Transverse colon (tissue), 4 donors: ENCODE results near the gene DOCK10.

ENCODE experiments used
- POLR2AphosphoS5 ChIP-seq, 3 donors: sonication (generic); formaldehyde crosslinking; IDR thresholded peaks; one replicate each; pipeline ENCODE4 v1.6.1; 2016; ENCODE audit warnings: antibody characterized with exemption in 3 of 3
- TF ChIP-seq, protein P1 (sequence below), 5 experiments: fragments of 200-600 bp in 3 of 5; fragments of 450-650 bp in 2 of 5; sonication (generic) in 3 of 5; IDR thresholded peaks; 1 replicate in 2 of 5; 2 replicates in 3 of 5; pipeline ENCODE4 v1.5.1; 2016 to 2017; ENCODE audit warnings: antibody characterized with exemption in 5 of 5, inconsistent platforms in 3 of 5, mild to moderate bottlenecking in 2 of 5, moderate library complexity in 1 of 5

DNA sequence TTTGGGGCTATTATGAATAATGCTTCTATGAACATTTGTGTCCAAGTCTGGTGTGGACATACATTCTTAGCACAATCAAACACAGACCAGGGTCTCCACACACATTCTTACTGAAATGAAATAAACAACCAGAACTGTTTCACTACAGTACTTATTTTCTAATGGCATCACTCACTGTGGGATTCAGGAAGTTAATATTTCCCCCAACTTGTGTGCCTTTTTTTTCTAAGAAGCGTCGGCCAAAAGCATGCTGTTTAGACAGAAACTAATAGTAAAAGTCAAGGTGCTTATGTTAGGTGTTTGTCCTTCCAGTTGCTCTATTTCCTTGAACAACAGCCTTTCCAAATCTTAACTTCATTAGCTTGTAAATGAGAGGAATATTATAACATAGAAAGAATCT lies 117.6 kb downstream of the DOCK10 start:
- no peak for TF ChIP-seq POLR2AphosphoS5 (IDR thresholded peaks at IDR 0.05)
- TF ChIP-seq, protein P1, sequence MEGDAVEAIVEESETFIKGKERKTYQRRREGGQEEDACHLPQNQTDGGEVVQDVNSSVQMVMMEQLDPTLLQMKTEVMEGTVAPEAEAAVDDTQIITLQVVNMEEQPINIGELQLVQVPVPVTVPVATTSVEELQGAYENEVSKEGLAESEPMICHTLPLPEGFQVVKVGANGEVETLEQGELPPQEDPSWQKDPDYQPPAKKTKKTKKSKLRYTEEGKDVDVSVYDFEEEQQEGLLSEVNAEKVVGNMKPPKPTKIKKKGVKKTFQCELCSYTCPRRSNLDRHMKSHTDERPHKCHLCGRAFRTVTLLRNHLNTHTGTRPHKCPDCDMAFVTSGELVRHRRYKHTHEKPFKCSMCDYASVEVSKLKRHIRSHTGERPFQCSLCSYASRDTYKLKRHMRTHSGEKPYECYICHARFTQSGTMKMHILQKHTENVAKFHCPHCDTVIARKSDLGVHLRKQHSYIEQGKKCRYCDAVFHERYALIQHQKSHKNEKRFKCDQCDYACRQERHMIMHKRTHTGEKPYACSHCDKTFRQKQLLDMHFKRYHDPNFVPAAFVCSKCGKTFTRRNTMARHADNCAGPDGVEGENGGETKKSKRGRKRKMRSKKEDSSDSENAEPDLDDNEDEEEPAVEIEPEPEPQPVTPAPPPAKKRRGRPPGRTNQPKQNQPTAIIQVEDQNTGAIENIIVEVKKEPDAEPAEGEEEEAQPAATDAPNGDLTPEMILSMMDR (IDR thresholded peaks at IDR 0.05), result no peak
